ENCODE results near the gene MAGI3. TPM values are rescaled to one million over a fixed set of nuclear protein-coding genes. Genes with fewer than 3 reads are reported as not detected.

The MAGI3 gene
- total and polyA plus RNA-seq, 2 of the 13 experiments (the other 11 are each of a cell fraction or from before 2014, with no cell fraction given), result 4.0 to 11.8 TPM

GRCh38 chr1:113657126-113657525 lies 266.8 kb downstream of the MAGI3 start:
- BruUV-seq (replicated peaks), result no TSS peak
- in situ Hi-C loops (cut with HindIII; ENCODE audit: extremely low pct_ligation_motif_present, low pct_unique_long_range_greater_than_20kb) (loop anchor here (25.0 kb wide), 1 partner anchor 170 kb away; no protein-coding TSS in a partner anchor), intact Hi-C loops (cut with micrococcal nuclease; ENCODE audit: unreplicated experiment) (no loop called here)
- Histone ChIP-seq H3K4me2 (ENCODE audit: low read depth, low read length) (no peak overlapping the region), H3K9ac (ENCODE audit: insufficient read depth, low read depth, low read length) (no peak overlapping the region), H3K36me3 (replicated peaks in 1 of 2; ENCODE audit: control insufficient read depth in 1 of 2, insufficient read depth in 2 of 2, low read length in 2 of 2) (peaks cover 2 to 15% of the 10 kb centered on the region in 2 experiments; a peak in 4 of 5 replicates), H4K20me1 (ENCODE audit: insufficient read depth, low read length) (no peaks in the 10 kb centered on the region), H3K4me3 (replicated peaks in 1 of 3; ENCODE audit: insufficient read depth in 1 of 3, low read depth in 2 of 3, low read length in 3 of 3) (no peak overlapping the region), H2AFZ (ENCODE audit: low read length) (no peak overlapping the region), H3K27ac (ENCODE audit: extremely low read length, insufficient read depth, low read length) (no peak overlapping the region), H3K79me2 (ENCODE audit: insufficient read depth, low read length) (no peaks in the 10 kb centered on the region), H3K27me3 (ENCODE audit: control insufficient read depth in 1 of 2, insufficient read depth in 2 of 2, low read length in 2 of 2) (no peaks in the 10 kb centered on the region), H3K4me1 (ENCODE audit: insufficient read depth, low read length) (no peaks in the 10 kb centered on the region), H3K9me3 (ENCODE audit: low read length) (no peaks in the 10 kb centered on the region)
- 91% methylated on average over 3 of the region's 3 CpGs for WGBS (ENCODE audit: low lambda C conversion rate)
- FAIRE-seq (no peak), ATAC-seq (no peak), DNase-seq (ENCODE audit: low spot score) (no peak)
- CTCF ChIA-PET (ENCODE audit: low intra/inter-chr PET ratio, low total read pairs), result no interaction called here
- TF ChIP-seq MTERF4 (CRISPR knock-in tag; IDR thresholded peaks at IDR 0.05) (no peak), ZNF550 (CRISPR knock-in tag; IDR thresholded peaks at IDR 0.05; ENCODE audit: borderline replicate concordance) (no peak), YY1 (IDR thresholded peaks at IDR 0.05; ENCODE audit: insufficient read depth, insufficient replicate concordance, low read depth, low read length) (no peak), ZNF33B (CRISPR knock-in tag; IDR thresholded peaks at IDR 0.05) (no peak), HOXA9 (CRISPR knock-in tag; IDR thresholded peaks at IDR 0.05; ENCODE audit: borderline replicate concordance) (no peak), MED13 (CRISPR knock-in tag; IDR thresholded peaks at IDR 0.05) (no peak), ZBTB21 (CRISPR knock-in tag; IDR thresholded peaks at IDR 0.05) (no peak), ZNF776 (CRISPR knock-in tag; IDR thresholded peaks at IDR 0.05) (no peak), ZNF589 (CRISPR knock-in tag; conservative IDR thresholded peaks at IDR 0.05) (no peak), EED (CRISPR knock-in tag; IDR thresholded peaks at IDR 0.05) (no peak), NFATC3 (CRISPR knock-in tag; IDR thresholded peaks at IDR 0.05) (no peak), ZNF660 (CRISPR knock-in tag; IDR thresholded peaks at IDR 0.05; ENCODE audit: borderline replicate concordance, low read depth) (no peak), NCOR1 (IDR thresholded peaks at IDR 0.05; ENCODE audit: borderline replicate concordance, low read length) (no peak), ZC3H4 (CRISPR knock-in tag; IDR thresholded peaks at IDR 0.05; ENCODE audit: borderline replicate concordance) (no peak), TERF1 (CRISPR knock-in tag; IDR thresholded peaks at IDR 0.05) (no peak), EHMT2 (IDR thresholded peaks at IDR 0.05; ENCODE audit: borderline replicate concordance, low read depth, low read length) (no peak), SMAD1 (CRISPR knock-in tag; IDR thresholded peaks at IDR 0.05; ENCODE audit: borderline replicate concordance, low read depth) (no peak), SNAPC2 (CRISPR knock-in tag; IDR thresholded peaks at IDR 0.05) (no peak), PREB (CRISPR knock-in tag; IDR thresholded peaks at IDR 0.05) (no peak)
- POLR2A ChIA-PET, result no interaction called here
